Stromal cell of bone marrow (primary cell): Measurements from ENCODE around the gene PAK1.

Experiments
- DNase-seq: peaks from one replicate; pipeline ENCODE4 v3.0.0-alpha.2; 2012; ENCODE audit warnings: low read depth

PAK1 gene

GRCh38 chr11:77472991-77473800 lies 698 bp downstream of the PAK1 start:
- DNase-seq = no peak

GRCh38 chr11:77471558-77472193 lies 2.2 kb downstream of the PAK1 start:
- no peak for DNase-seq

- no peak for DNase-seq
Measured at GRCh38 chr11:77470971-77471370, 2.9 kb downstream of the PAK1 start.

- no peak for DNase-seq
Measured at GRCh38 chr11:77470504-77470903, 3.4 kb downstream of the PAK1 start.

GRCh38 chr11:77468527-77468926 lies 5.4 kb downstream of the PAK1 start:
- no peak for DNase-seq

- DNase-seq = no peak
Measured at GRCh38 chr11:77467993-77468392, 5.9 kb downstream of the PAK1 start.

- DNase-seq = no peak
Measured at GRCh38 chr11:77467233-77467632, 6.7 kb downstream of the PAK1 start.

GRCh38 chr11:77457340-77457739 lies 16.6 kb downstream of the PAK1 start:
- no peak for DNase-seq

GRCh38 chr11:77455740-77456139 lies 18.2 kb downstream of the PAK1 start:
- DNase-seq = no peak

- DNase-seq = no peak
Measured at GRCh38 chr11:77454867-77455655, 18.8 kb downstream of the PAK1 start.

- DNase-seq = no peak
Measured at GRCh38 chr11:77450227-77450626, 23.7 kb downstream of the PAK1 start.

- no peak for DNase-seq
Measured at GRCh38 chr11:77449784-77450183, 24.1 kb downstream of the PAK1 start.

- DNase-seq = no peak
Measured at GRCh38 chr11:77449060-77449521, 24.8 kb downstream of the PAK1 start.

- DNase-seq = no peak
Measured at GRCh38 chr11:77448269-77448668, 25.6 kb downstream of the PAK1 start.

- no peak for DNase-seq
Measured at GRCh38 chr11:77446911-77447629, 26.8 kb downstream of the PAK1 start.

- DNase-seq = peak; percentile 24
Measured at GRCh38 chr11:77444261-77444660, 29.6 kb downstream of the PAK1 start.

GRCh38 chr11:77442394-77443053 lies 31.4 kb downstream of the PAK1 start:
- DNase-seq = no peak

- no peak for DNase-seq
Measured at GRCh38 chr11:77441426-77441825, 32.5 kb downstream of the PAK1 start.

- no peak for DNase-seq
Measured at GRCh38 chr11:77440678-77441077, 33.2 kb downstream of the PAK1 start.

GRCh38 chr11:77438487-77438886 lies 35.4 kb downstream of the PAK1 start:
- DNase-seq = no peak

GRCh38 chr11:77436969-77437368 lies 36.9 kb downstream of the PAK1 start:
- no peak for DNase-seq

GRCh38 chr11:77436506-77436905 lies 37.4 kb downstream of the PAK1 start:
- DNase-seq = no peak
